H1 (cell line): ENCODE results near the gene GJB4. TPM values are rescaled to one million over a fixed set of nuclear protein-coding genes. Genes with fewer than 3 reads are reported as not detected.
"Not testable (repeated sequence)": the region's sequence is repeated elsewhere in the genome, so short reads cannot be mapped to it uniquely, and the experiment has no call there.

Experiments used
- CTCF ChIA-PET: fragments of 300-600 bp; sonication (Branson Sonifier 250); formaldehyde crosslinking; loops from one replicate; lab custom pipeline; 2021; ENCODE audit not compliant: partially characterized antibody; lab: Charles Lee
- POLR2A ChIA-PET: fragments of 300-600 bp; sonication (Branson Sonifier 250); formaldehyde crosslinking; loops from one replicate; lab custom pipeline; 2021; ENCODE audit warnings: inconsistent platforms; ENCODE audit not compliant: partially characterized antibody; lab: Charles Lee
- DNase-seq, 2 experiments: peaks; one replicate each; pipeline versions ENCODE4 v3.0.0 to v3.0.0-alpha.2; 2010 to 2022; ENCODE audit warnings: low spot score in 2 of 2, low read depth in 1 of 2, mixed read lengths in 1 of 2
- FAIRE-seq: peaks from 2 replicates; lab custom pipeline; 2011; peaks lifted over from hg19 to GRCh38; lab: Jason Lieb, UNC
- H2AFZ ChIP-seq: 2 replicates; pipeline ENCODE4 v1.8.1; 2012; ENCODE audit warnings: low read length, inconsistent platforms
- H2AK5ac ChIP-seq: 2 replicates; pipeline ENCODE4 v1.6.1; 2013; ENCODE audit warnings: low read depth, low read length
- H2BK120ac ChIP-seq: replicated peaks from 2 replicates; pipeline ENCODE3; 2013; ENCODE audit warnings: low read depth, low read length, inconsistent platforms
- H2BK12ac ChIP-seq: 2 replicates; pipeline ENCODE4 v1.6.1; 2013; ENCODE audit warnings: low read depth, low read length
- H2BK15ac ChIP-seq: 2 replicates; pipeline ENCODE4 v1.6.1; 2013; ENCODE audit warnings: low read length
- H2BK20ac ChIP-seq: 2 replicates; pipeline ENCODE4 v1.6.1; 2013; ENCODE audit warnings: low read length
- H2BK5ac ChIP-seq: 2 replicates; pipeline ENCODE4 v1.6.1; 2013; ENCODE audit warnings: low read depth, low read length
- H3K14ac ChIP-seq: 2 replicates; pipeline ENCODE4 v1.6.1; 2013; ENCODE audit warnings: inconsistent platforms; ENCODE audit not compliant: insufficient read length
- H3K18ac ChIP-seq: 2 replicates; pipeline ENCODE4 v1.6.1; 2013; ENCODE audit warnings: low read length; ENCODE audit errors: extremely low read depth
- H3K23ac ChIP-seq: 2 replicates; pipeline ENCODE4 v1.6.1; 2013; ENCODE audit warnings: inconsistent platforms; ENCODE audit not compliant: insufficient read length
- H3K23me2 ChIP-seq: 2 replicates; pipeline ENCODE4 v1.6.1; 2013; ENCODE audit warnings: low read depth, low read length
- H3K27ac ChIP-seq: 2 replicates; pipeline ENCODE4 v1.6.1; 2011; ENCODE audit warnings: low read depth, low read length, inconsistent platforms
- H3K27me3 ChIP-seq, 4 experiments: replicated peaks in 1 of 4; 1 replicate in 1 of 4; 2 replicates in 3 of 4; pipeline versions ENCODE4 v1.6.1 to v1.8.1; 2011 to 2013; ENCODE audit warnings: low read length in 3 of 4, mild to moderate bottlenecking in 3 of 4, inconsistent platforms in 2 of 4, mixed read lengths in 2 of 4, moderate library complexity in 1 of 4; ENCODE audit not compliant: control insufficient read depth in 3 of 4, insufficient read depth in 3 of 4; ENCODE audit errors: extremely low read depth in 1 of 4
- H3K36me3 ChIP-seq, 4 experiments: 2 replicates each; pipeline versions ENCODE4 v1.6.1 to v1.8.1; 2011 to 2013; ENCODE audit warnings: mild to moderate bottlenecking in 4 of 4, low read length in 3 of 4, moderate library complexity in 2 of 4, control low read depth in 1 of 4, inconsistent platforms in 1 of 4; ENCODE audit not compliant: insufficient read depth in 4 of 4, control insufficient read depth in 2 of 4
- H3K4ac ChIP-seq: replicated peaks from 2 replicates; pipeline ENCODE3; 2013; ENCODE audit warnings: low read length, low read depth, mixed read lengths, inconsistent platforms; ENCODE audit not compliant: insufficient read length
- H3K4me1 ChIP-seq, 4 experiments: replicated peaks in 1 of 4; 1 replicate in 1 of 4; 2 replicates in 3 of 4; pipeline versions ENCODE4 v1.6.1 to v1.8.1; 2011 to 2013; ENCODE audit warnings: low read length in 3 of 4, inconsistent platforms in 2 of 4, mixed read lengths in 1 of 4; ENCODE audit not compliant: insufficient read depth in 4 of 4, control insufficient read depth in 3 of 4
- H3K4me2 ChIP-seq, 2 experiments: 2 replicates each; pipeline versions ENCODE4 v1.6.1 to v1.8.1; 2011 to 2013; ENCODE audit warnings: low read depth in 2 of 2, low read length in 2 of 2, control low read depth in 1 of 2, inconsistent platforms in 1 of 2, mild to moderate bottlenecking in 1 of 2; ENCODE audit not compliant: insufficient read depth in 1 of 2
- H3K4me3 ChIP-seq, 4 experiments: fragments of 200-600, 300-600 bp in 1 of 4; sonication (generic), shearing (Covaris generic), sonication (Bioruptor Twin) in 1 of 4; 2 replicates each; pipeline versions ENCODE4 v1.5.1 to v1.8.1; 2011 to 2016; ENCODE audit warnings: low read length in 4 of 4, low read depth in 3 of 4, control low read depth in 2 of 4, inconsistent platforms in 2 of 4, mild to moderate bottlenecking in 2 of 4, mixed read lengths in 1 of 4, moderate library complexity in 1 of 4; ENCODE audit not compliant: insufficient read depth in 2 of 4; ENCODE audit errors: extremely low read depth in 1 of 4
- H3K56ac ChIP-seq: replicated peaks from 2 replicates; pipeline ENCODE3; 2013; ENCODE audit warnings: low read depth, mild to moderate bottlenecking, mixed read lengths, low read length, inconsistent platforms; ENCODE audit not compliant: insufficient read length
- H3K79me1 ChIP-seq: 2 replicates; pipeline ENCODE4 v1.6.1; 2013; ENCODE audit warnings: low read depth, low read length, control low read depth
- H3K79me2 ChIP-seq, 2 experiments: 2 replicates each; pipeline versions ENCODE4 v1.6.1 to v1.8.1; 2012 to 2013; ENCODE audit warnings: low read length in 2 of 2, mild to moderate bottlenecking in 2 of 2, inconsistent platforms in 1 of 2; ENCODE audit not compliant: insufficient read depth in 2 of 2, control insufficient read depth in 1 of 2
- H3K9ac ChIP-seq, 4 experiments: replicated peaks in 1 of 4; 1 replicate in 1 of 4; 2 replicates in 3 of 4; pipeline versions ENCODE4 v1.6.1 to v1.8.1; 2011 to 2013; ENCODE audit warnings: low read depth in 3 of 4, low read length in 3 of 4, control low read depth in 2 of 4, mild to moderate bottlenecking in 2 of 4, moderate library complexity in 2 of 4, inconsistent platforms in 1 of 4; ENCODE audit errors: extremely low read depth in 1 of 4
- H3K9me3 ChIP-seq, 2 experiments: 2 replicates each; pipeline versions ENCODE4 v1.6.1 to v1.8.1; 2012 to 2013; ENCODE audit warnings: mild to moderate bottlenecking in 2 of 2, moderate library complexity in 2 of 2, control low read depth in 1 of 2, inconsistent platforms in 1 of 2, low read depth in 1 of 2, low read length in 1 of 2, mixed read lengths in 1 of 2; ENCODE audit not compliant: insufficient read depth in 2 of 2
- H4K20me1 ChIP-seq, 2 experiments: replicated peaks in 1 of 2; 2 replicates each; pipeline versions ENCODE3 to v1.8.1; 2011 to 2013; ENCODE audit warnings: inconsistent platforms in 2 of 2, low read length in 2 of 2, mild to moderate bottlenecking in 1 of 2; ENCODE audit not compliant: insufficient read depth in 2 of 2, control insufficient read depth in 1 of 2
- H4K5ac ChIP-seq: 2 replicates; pipeline ENCODE4 v1.6.1; 2013; ENCODE audit warnings: low read length, low read depth, mixed read lengths, inconsistent platforms; ENCODE audit not compliant: insufficient read length
- H4K8ac ChIP-seq: 2 replicates; pipeline ENCODE4 v1.8.0; 2013; ENCODE audit warnings: mild to moderate bottlenecking, moderate library complexity, low read length, inconsistent platforms; ENCODE audit not compliant: insufficient read depth; ENCODE audit errors: extremely low read depth
- H4K91ac ChIP-seq: replicated peaks from 2 replicates; pipeline ENCODE3; 2013; ENCODE audit warnings: low read length, mixed read lengths, inconsistent platforms; ENCODE audit not compliant: insufficient read length
- WGBS, 2 experiments: shearing (Covaris generic) in 1 of 2; methylation state at CpG; one replicate each; pipeline versions ENCODE4 v1.1.6 to v1.1.7; 2013 to 2015; ENCODE audit warnings: low lambda C conversion rate in 2 of 2, mixed read lengths in 2 of 2, inconsistent platforms in 1 of 2, low coverage in 1 of 2, missing lambda C conversion rate in 1 of 2; ENCODE audit not compliant: insufficient replicate concordance in 2 of 2, insufficient coverage in 1 of 2, insufficient read length in 1 of 2; ENCODE audit errors: extremely low coverage in 1 of 2, missing lambda C conversion rate in 1 of 2; 5-methylcytosine and 5-hydroxymethylcytosine counted together
- polyA plus RNA-seq, 7 experiments: library from polyadenylated mRNA; depleted of rRNA in 3 of 7; stranded (reverse) in 5 of 7; unstranded in 2 of 7; fragments of >200 nt in 5 of 7; fragments of 200-250 nt in 2 of 7; gene quantifications; 1 replicate in 5 of 7; 2 replicates in 1 of 7; 4 replicates in 1 of 7; pipeline versions ENCODE4 v1.2.1 to v1.2.3, GENCODE V29; 2011 to 2013; ENCODE audit warnings: missing spikeins in 2 of 7, mixed read lengths in 2 of 7
- total RNA-seq: library from RNA; stranded (reverse); fragmentation: NEBNext Ultra II Directional; extraction: Animal tissue kit (Norgen Biotek cat#: 25700); gene quantifications from 2 replicates; pipeline ENCODE4 v1.2.1, GENCODE V29; 2021

The GJB4 gene
- total and polyA plus RNA-seq, 2 of the 8 experiments (the other 6 are each of a cell fraction or from before 2014, with no cell fraction given), result 0.20 to 0.41 TPM

DNA sequence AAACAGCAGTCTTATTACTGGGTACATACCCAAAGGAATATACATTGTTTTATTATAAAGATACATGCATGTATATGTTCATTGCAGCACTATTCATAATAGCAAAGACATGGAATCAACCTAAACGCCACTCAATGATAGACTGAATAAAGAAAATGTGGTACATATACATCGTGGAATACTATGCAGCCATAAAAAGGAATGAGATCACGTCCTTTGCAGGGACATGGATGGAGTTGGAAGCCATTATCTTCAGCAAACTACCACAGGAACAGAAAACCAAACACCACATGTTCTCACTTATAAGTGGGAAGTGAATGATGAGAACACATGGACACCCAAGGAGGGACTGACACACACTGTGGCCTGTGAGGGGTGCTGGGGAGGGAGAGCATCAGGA lies 51.2 kb downstream of the GJB4 start:
- H3K4ac ChIP-seq, H3K79me2 ChIP-seq, H3K23me2 ChIP-seq, POLR2A ChIA-PET, H3K56ac ChIP-seq, H3K27ac ChIP-seq, H4K20me1 ChIP-seq, H3K4me3 ChIP-seq, H3K4me2 ChIP-seq, H2BK12ac ChIP-seq, H2BK15ac ChIP-seq, H3K23ac ChIP-seq, H2BK20ac ChIP-seq, H4K8ac ChIP-seq, H2AFZ ChIP-seq, H3K27me3 ChIP-seq, H3K14ac ChIP-seq, H4K5ac ChIP-seq, H3K36me3 ChIP-seq, H4K91ac ChIP-seq, FAIRE-seq, DNase-seq, H3K18ac ChIP-seq, H3K9ac ChIP-seq, H3K79me1 ChIP-seq, H2BK120ac ChIP-seq, H2AK5ac ChIP-seq, H3K9me3 ChIP-seq, H2BK5ac ChIP-seq, H3K4me1 ChIP-seq: not testable (repeated sequence)
- CTCF ChIA-PET, result interaction anchor here (1.0 to 2.7 kb wide), 2 partner anchors 42 to 80 kb away, joined by 3 to 11 read pairs; no protein-coding TSS in a partner anchor
- WGBS, 2 experiments, result 91% methylated on average over 3 of the region's 3 CpGs; no CpG with 5 or more reads in 1 of the 2 experiments

Other genes starting within 250 kb of the GJB4 start
- 0.71 and 0.86 TPM in 2 replicates for gene GJB5, start 4.7 kb upstream of the GJB4 start, total RNA-seq
- 3.1 and 3.3 TPM in 2 replicates for gene GJB5, start 4.7 kb upstream of the GJB4 start, polyA plus RNA-seq (2011; rRNA removed)
- 0.93 and 1.1 TPM in 2 replicates for gene GJB3, start 21.5 kb downstream of the GJB4 start, total RNA-seq
- 1.6 and 1.7 TPM in 2 replicates for gene GJB3, start 21.5 kb downstream of the GJB4 start, polyA plus RNA-seq (2011; rRNA removed)
- 2.7 and 3.2 TPM in 2 replicates for gene GJA4, start 33.3 kb downstream of the GJB4 start, total RNA-seq
- 3.9 and 4.3 TPM in 2 replicates for gene GJA4, start 33.3 kb downstream of the GJB4 start, polyA plus RNA-seq (2011; rRNA removed)
- 40.9 and 42.6 TPM in 2 replicates for gene SMIM12, start 100.0 kb downstream of the GJB4 start, total RNA-seq
- gene SMIM12, start 100.0 kb downstream of the GJB4 start, polyA plus RNA-seq (2011; rRNA removed), result 43.8 and 49.2 TPM in 2 replicates
- 13.2 and 14.8 TPM in 2 replicates for gene DLGAP3, start 169.9 kb downstream of the GJB4 start, total RNA-seq
- gene DLGAP3, start 169.9 kb downstream of the GJB4 start, polyA plus RNA-seq (2011; rRNA removed), result 3.8 and 6.7 TPM in 2 replicates
- 9.3 and 10.2 TPM in 2 replicates for gene TMEM35B, start 225.6 kb downstream of the GJB4 start, total RNA-seq
- gene TMEM35B, start 225.6 kb downstream of the GJB4 start, polyA plus RNA-seq (2011; rRNA removed), result 16.0 and 31.1 TPM in 2 replicates